ENCODE measurements around the gene RBCK1. TPM values are rescaled to one million over a fixed set of nuclear protein-coding genes. Genes with fewer than 3 reads are reported as not detected.

RBCK1 gene
- total RNA-seq, 1 experiment from 2014 or later = 155 TPM

DNA sequence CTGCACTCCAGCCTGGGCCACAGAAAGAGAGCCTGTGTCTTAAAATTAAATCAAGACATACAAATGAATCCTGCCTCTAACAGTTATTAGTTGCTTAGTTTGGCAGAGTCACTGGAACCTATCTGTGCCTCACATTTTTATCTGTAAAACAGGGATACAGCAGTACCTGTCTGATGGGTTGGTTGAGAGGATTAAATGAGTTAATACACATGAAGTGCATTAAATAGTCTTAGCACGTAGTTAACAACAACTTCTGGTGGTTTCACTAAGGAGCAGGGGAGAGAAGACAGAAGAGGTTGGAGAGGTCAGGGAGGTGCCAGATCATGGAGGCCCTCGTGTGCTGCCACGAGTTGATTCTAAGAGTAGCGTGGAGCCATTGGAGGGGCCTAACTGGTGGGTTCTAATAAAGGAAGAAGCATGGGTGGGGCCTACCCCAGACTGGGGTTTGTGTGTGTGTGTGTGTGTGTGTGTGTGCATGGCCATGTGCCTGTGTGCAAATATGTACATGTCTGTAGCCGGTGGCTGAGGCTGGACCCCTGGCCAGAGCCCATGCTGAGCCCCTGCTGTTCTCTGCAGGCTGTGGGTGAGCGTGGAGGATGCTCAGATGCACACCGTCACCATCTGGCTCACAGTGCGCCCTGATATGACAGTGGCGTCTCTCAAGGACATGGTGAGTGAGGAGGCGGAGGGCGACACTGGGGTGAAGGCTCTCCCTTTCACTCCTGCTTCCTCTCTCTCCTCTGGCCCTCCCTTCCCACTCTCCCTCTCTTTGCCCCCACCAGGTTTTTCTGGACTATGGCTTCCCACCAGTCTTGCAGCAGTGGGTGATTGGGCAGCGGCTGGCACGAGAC lies 9.1 kb downstream of the RBCK1 start:
- DNase-seq (ENCODE audit: low read depth) = no peak

GRCh38 chr20:417801-418342 lies 9.8 kb downstream of the RBCK1 start:
- no peak for DNase-seq (ENCODE audit: low read depth)

GRCh38 chr20:418858-419365 lies 10.8 kb downstream of the RBCK1 start:
- DNase-seq (ENCODE audit: low read depth) = no peak

DNA sequence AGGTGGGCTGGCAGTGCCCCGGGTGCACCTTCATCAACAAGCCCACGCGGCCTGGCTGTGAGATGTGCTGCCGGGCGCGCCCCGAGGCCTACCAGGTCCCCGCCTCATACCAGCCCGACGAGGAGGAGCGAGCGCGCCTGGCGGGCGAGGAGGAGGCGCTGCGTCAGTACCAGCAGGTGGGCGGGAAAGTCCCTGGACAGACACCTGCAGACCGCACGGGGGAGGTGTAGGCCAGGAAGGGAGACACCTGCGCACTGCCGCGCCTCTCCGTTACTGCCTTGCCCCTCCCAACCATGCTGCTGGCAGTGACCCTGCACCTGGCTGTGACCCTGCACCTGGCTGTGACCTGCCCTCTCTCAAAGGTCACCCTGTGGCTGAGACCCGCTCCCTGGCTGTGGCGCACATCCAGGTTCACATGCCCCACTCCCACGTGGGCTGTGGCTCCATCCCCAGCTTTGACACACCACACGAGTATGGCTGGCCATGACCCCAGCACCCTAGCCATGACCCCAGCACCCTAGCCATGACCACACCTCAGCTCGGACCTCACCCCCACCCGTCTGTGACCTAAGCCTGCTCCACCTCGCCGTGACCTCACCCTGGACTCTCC lies 11.6 kb downstream of the RBCK1 start:
- DNase-seq (ENCODE audit: low read depth) = no peak

GRCh38 chr20:420166-420620 lies 12.1 kb downstream of the RBCK1 start:
- DNase-seq (ENCODE audit: low read depth) = no peak

GRCh38 chr20:420721-421574 lies 12.8 kb downstream of the RBCK1 start:
- no peak for DNase-seq (ENCODE audit: low read depth)

GRCh38 chr20:421685-422250 lies 13.7 kb downstream of the RBCK1 start:
- no peak for DNase-seq (ENCODE audit: low read depth)

DNA sequence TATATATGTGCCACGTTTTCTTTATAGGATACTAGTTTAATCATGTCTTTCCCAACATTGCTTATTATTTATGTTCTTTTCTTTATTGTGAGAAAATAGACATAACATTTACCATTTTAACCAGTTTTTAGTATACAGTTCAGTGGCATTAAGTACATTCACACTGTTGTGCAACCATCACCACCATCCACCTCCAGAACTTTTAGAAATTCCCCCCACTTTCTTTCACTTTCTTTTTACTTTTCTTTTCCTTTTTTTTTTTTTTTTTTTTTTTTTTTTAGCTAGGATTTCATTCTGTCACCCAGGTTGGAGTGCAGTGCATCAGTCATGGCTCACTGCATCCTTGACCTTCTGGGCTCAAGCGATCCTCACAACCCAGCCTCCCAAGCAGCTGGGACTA lies 18.5 kb downstream of the RBCK1 start:
- no peak for DNase-seq (ENCODE audit: low read depth)

- DNase-seq (ENCODE audit: low read depth) = no peak
Observed at GRCh38 chr20:427401-427800, 19.3 kb downstream of the RBCK1 start.

GRCh38 chr20:427849-428657 lies 20.0 kb downstream of the RBCK1 start:
- no peak for DNase-seq (ENCODE audit: low read depth)

GRCh38 chr20:428658-429200 lies 20.6 kb downstream of the RBCK1 start:
- no peak for DNase-seq (ENCODE audit: low read depth)

DNA sequence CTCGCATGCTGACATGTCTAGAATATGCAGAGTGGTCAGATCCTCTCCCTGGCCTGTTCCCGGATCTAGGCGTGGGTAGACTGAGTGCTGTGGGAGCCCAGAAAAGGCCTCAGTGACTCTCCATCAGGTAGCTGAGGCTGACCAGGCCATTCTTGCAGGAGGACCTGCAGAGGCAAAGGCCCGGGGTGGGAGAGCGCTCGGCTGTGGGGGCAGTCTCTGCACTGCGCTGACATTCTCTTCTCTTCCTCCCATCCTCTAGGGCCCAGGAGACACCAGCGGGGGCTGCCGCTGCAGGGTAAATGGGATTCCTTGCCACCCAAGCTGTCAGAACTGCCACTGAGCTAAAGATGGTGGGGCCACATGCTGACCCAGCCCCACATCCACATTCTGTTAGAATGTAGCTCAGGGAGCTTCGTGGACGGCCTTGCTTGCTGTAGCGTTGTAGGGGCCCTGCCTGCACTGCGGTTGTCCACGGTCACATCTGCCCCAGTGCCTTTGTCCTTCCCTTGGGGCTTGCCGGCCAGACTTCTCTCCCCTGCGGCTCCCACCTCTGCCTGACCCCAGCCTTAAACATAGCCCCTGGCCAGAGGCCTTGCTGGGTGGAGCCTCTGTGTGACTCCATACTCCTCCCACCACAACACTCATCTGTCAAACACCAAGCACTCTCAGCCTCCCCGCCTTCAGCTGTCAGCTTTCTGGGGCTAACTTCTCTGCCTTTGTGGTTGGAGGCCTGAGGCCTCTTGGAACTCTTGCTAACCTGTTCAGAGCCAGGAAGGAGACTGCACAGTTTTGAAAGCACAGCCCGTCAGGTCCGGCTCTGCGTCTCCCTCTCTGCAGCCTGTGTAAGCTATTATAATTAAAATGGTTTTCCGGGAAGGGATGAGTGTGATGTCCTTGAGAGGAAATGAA lies 22.2 kb downstream of the RBCK1 start:
- no peak for DNase-seq (ENCODE audit: low read depth)

GRCh38 chr20:431012-431904 lies 23.2 kb downstream of the RBCK1 start:
- peak; percentile 84 for DNase-seq (ENCODE audit: low read depth)

- DNase-seq (ENCODE audit: low read depth) = no peak
Observed at GRCh38 chr20:432208-432607, 24.1 kb downstream of the RBCK1 start.

GRCh38 chr20:432677-433299 lies 24.7 kb downstream of the RBCK1 start:
- DNase-seq (ENCODE audit: low read depth) = no peak

- peak; percentile 63 for DNase-seq (ENCODE audit: low read depth)
Observed at GRCh38 chr20:433300-433975, 25.3 kb downstream of the RBCK1 start.

GRCh38 chr20:434221-434620 lies 26.1 kb downstream of the RBCK1 start:
- DNase-seq (ENCODE audit: low read depth) = no peak
